A673 (cell line): Measurements from ENCODE around the gene METTL3. TPM values are rescaled to one million over a fixed set of nuclear protein-coding genes. Genes with fewer than 3 reads are reported as not detected.

Source experiments
- BruUV-seq: library from RNA; stranded (reverse); fragments of 400-500 nt; replicated peaks from 2 replicates; lab custom pipeline; 2021; lab: Mats Ljungman, UMichigan
- CTCF ChIA-PET: fragments of 300-600 bp; sonication (Branson Sonifier 250); formaldehyde crosslinking; loops from one replicate; lab custom pipeline; 2022; ENCODE audit warnings: antibody characterized with exemption; lab: Charles Lee
- POLR2A ChIA-PET: fragments of 300-600 bp; sonication (Branson Sonifier 250); formaldehyde crosslinking; loops from one replicate; lab custom pipeline; 2022; ENCODE audit warnings: antibody characterized with exemption; ENCODE audit not compliant: low non-redundant PET; lab: Charles Lee
- DNase-seq: peaks from one replicate; pipeline ENCODE4 v3.0.0-alpha.2; 2015; ENCODE audit warnings: low spot score
- H3K27ac ChIP-seq: fragments of 200-600 bp; sonication (generic); 2 replicates; pipeline ENCODE4 v1.5.1; 2016; ENCODE audit warnings: mixed run types, low read depth, mild to moderate bottlenecking, mixed read lengths, antibody characterized with exemption, low read length; ENCODE audit not compliant: poor library complexity, severe bottlenecking
- H3K27me3 ChIP-seq: fragments of 200-600 bp; sonication (generic); replicated peaks from 2 replicates; pipeline ENCODE4 v1.6.1; 2017; ENCODE audit warnings: mixed run types, low read depth, mild to moderate bottlenecking, mixed read lengths, antibody characterized with exemption, low read length; ENCODE audit not compliant: insufficient read depth, poor library complexity
- H3K36me3 ChIP-seq: fragments of 200-600 bp; sonication (generic); 2 replicates; pipeline ENCODE4 v1.6.1; 2016; ENCODE audit warnings: mixed run types, mild to moderate bottlenecking, mixed read lengths, antibody characterized with exemption, low read length; ENCODE audit not compliant: insufficient read depth, poor library complexity, severe bottlenecking
- H3K4me1 ChIP-seq: fragments of 200-600 bp; sonication (generic); 2 replicates; pipeline ENCODE4 v1.6.1; 2017; ENCODE audit warnings: mixed run types, mild to moderate bottlenecking, mixed read lengths, antibody characterized with exemption, low read length; ENCODE audit not compliant: insufficient read depth, poor library complexity, severe bottlenecking
- H3K4me3 ChIP-seq: fragments of 200-600 bp; sonication (generic); 2 replicates; pipeline ENCODE4 v1.5.1; 2016; ENCODE audit warnings: low read depth, mixed run types, mild to moderate bottlenecking, mixed read lengths, low read length; ENCODE audit not compliant: poor library complexity, severe bottlenecking
- H3K9me3 ChIP-seq: fragments of 200-600 bp; sonication (generic); 2 replicates; pipeline ENCODE4 v1.6.1; 2016; ENCODE audit warnings: mixed run types, low read depth, mild to moderate bottlenecking, mixed read lengths, antibody characterized with exemption, low read length; ENCODE audit not compliant: poor library complexity, severe bottlenecking
- CTCF ChIP-seq: fragments of 300-800, 200-600 bp; sonication (generic); conservative IDR thresholded peaks from 2 replicates; pipeline ENCODE4 v1.5.1; 2017; ENCODE audit warnings: low read depth, mild to moderate bottlenecking, antibody characterized with exemption, low read length, moderate library complexity, mixed read lengths
- EZH2 ChIP-seq: fragments of 200-600 bp; sonication (generic); IDR thresholded peaks from 2 replicates; pipeline ENCODE4 v1.6.1; 2017; ENCODE audit warnings: borderline replicate concordance, low read depth, mild to moderate bottlenecking, mixed read lengths, antibody characterized with exemption, low read length; ENCODE audit not compliant: poor library complexity, severe bottlenecking
- intact Hi-C: fragments of 100-400 bp; cut with micrococcal nuclease; formaldehyde crosslinking; loops from one replicate; pipeline ENCODE4 v1.10.0; 2022; ENCODE audit not compliant: unreplicated experiment
- total RNA-seq: library from RNA; stranded (reverse); gene quantifications from 2 replicates; pipeline ENCODE4 v1.2.3, GENCODE V29; 2021

The METTL3 gene
- total RNA-seq, 1 experiment from 2014 or later = 96.3 TPM

GRCh38 chr14:21526672-21527317, 15.7 kb upstream of the METTL3 start:
- peak overlapping the region; percentile 92 for H3K4me3 ChIP-seq
- ChIA-PET POLR2A (interaction anchor here (0.6 to 1.3 kb wide), 3 partner anchors 8 to 94 kb away, joined by 4 to 7 read pairs (median 5); no protein-coding TSS in a partner anchor), CTCF (interaction anchor here (0.6 to 1.2 kb wide), 3 partner anchors 7 to 621 kb away, joined by 3 to 4 read pairs (median 3); no protein-coding TSS in a partner anchor)
- intact Hi-C loops = loop anchor here (1.0 kb wide), 1 partner anchor 8 kb away; no protein-coding TSS in a partner anchor
- H3K9me3 ChIP-seq = no peaks in the 10 kb centered on the region
- H3K4me1 ChIP-seq = peaks cover 57% of the 10 kb centered on the region
- no peaks in the 10 kb centered on the region for H3K27me3 ChIP-seq
- TF ChIP-seq EZH2 (no peak), CTCF (no peak)
- DNase-seq = peak; percentile 45
- peak overlapping the region; percentile 85 for H3K27ac ChIP-seq
- BruUV-seq = no TSS peak
- peaks cover 41% of the 10 kb centered on the region for H3K36me3 ChIP-seq

GRCh38 chr14:21525962-21526671, 15.0 kb upstream of the METTL3 start, which contains the start of gene SALL2:
SALL2 (minus strand) TSS chr14:21526346; CDS start chr14:21526127, 219 bp downstream.
- TF ChIP-seq EZH2 (no peak), CTCF (no peak)
- POLR2A ChIA-PET = interaction anchor here (0.6 to 1.3 kb wide), 3 partner anchors 8 to 117 kb away, joined by 3 to 7 read pairs (median 5); no protein-coding TSS in a partner anchor
- BruUV-seq = no TSS peak
- Histone ChIP-seq H3K4me1 (peaks cover 55% of the 10 kb centered on the region), H3K9me3 (no peaks in the 10 kb centered on the region), H3K4me3 (peak within 1 kb of the TSS; percentile 92), H3K36me3 (peaks cover 48% of the 10 kb centered on the region), H3K27ac (peak within 1 kb of the TSS; percentile 85), H3K27me3 (no peaks in the 10 kb centered on the region)
- CTCF ChIA-PET = interaction anchor here (0.6 to 1.2 kb wide), 4 partner anchors 8 to 622 kb away, joined by 3 to 4 read pairs (median 3); no protein-coding TSS in a partner anchor
- peak; percentile 94 for DNase-seq
- intact Hi-C loops = loop anchor here (1.0 kb wide), 1 partner anchor 8 kb away; no protein-coding TSS in a partner anchor

GRCh38 chr14:21525571-21525961, 14.4 kb upstream of the METTL3 start:
- CTCF ChIA-PET = interaction anchor here (0.6 kb wide), 1 partner anchor 45 kb away, joined by 3 read pairs; no protein-coding TSS in a partner anchor
- DNase-seq = peak; percentile 43
- BruUV-seq = no TSS peak
- peak overlapping the region; percentile 92 for H3K4me3 ChIP-seq
- H3K4me1 ChIP-seq = peaks cover 49% of the 10 kb centered on the region
- intact Hi-C loops = no loop called here
- peaks cover 52% of the 10 kb centered on the region for H3K36me3 ChIP-seq
- no peaks in the 10 kb centered on the region for H3K9me3 ChIP-seq
- no peak for TF ChIP-seq CTCF
- no peak for TF ChIP-seq EZH2
- H3K27me3 ChIP-seq = no peaks in the 10 kb centered on the region
- peak overlapping the region; percentile 85 for H3K27ac ChIP-seq
- POLR2A ChIA-PET = interaction anchor here (0.6 to 1.3 kb wide), 4 partner anchors 9 to 116 kb away, joined by 3 to 7 read pairs (median 5); no protein-coding TSS in a partner anchor
